GM12865 (cell line): ENCODE measurements around the gene DRC7.

Source experiments
- DNase-seq: peaks from one replicate; pipeline ENCODE4 v3.0.0; 2010; ENCODE audit warnings: low read depth
- H3K4me3 ChIP-seq: 2 replicates; pipeline ENCODE4 v1.5.1; 2011; ENCODE audit warnings: mild to moderate bottlenecking, low read depth, low read length, control low read depth
- CTCF ChIP-seq: IDR thresholded peaks from 2 replicates; pipeline ENCODE4 v1.5.1; 2011; ENCODE audit warnings: low read length, control low read depth, low read depth, inconsistent platforms; ENCODE audit not compliant: insufficient read depth; ENCODE audit errors: missing control alignments

Gene DRC7

GRCh38 chr16:57689762-57690558 is 4.6 kb upstream of the DRC7 start:
- TF ChIP-seq CTCF, result no peak
- H3K4me3 ChIP-seq, result no peak overlapping the region
- DNase-seq, result peak; percentile 80

- no peak for TF ChIP-seq CTCF
- DNase-seq, result no peak
- no peak overlapping the region for H3K4me3 ChIP-seq
Measured at GRCh38 chr16:57690782-57691471, 3.7 kb upstream of the DRC7 start.

GRCh38 chr16:57692636-57693035 is 2.0 kb upstream of the DRC7 start:
- no peak for TF ChIP-seq CTCF
- no peak for DNase-seq
- H3K4me3 ChIP-seq, result no peak overlapping the region

GRCh38 chr16:57693550-57693949 is 1.1 kb upstream of the DRC7 start:
- H3K4me3 ChIP-seq, result no peak overlapping the region
- TF ChIP-seq CTCF, result no peak
- no peak for DNase-seq

DNA sequence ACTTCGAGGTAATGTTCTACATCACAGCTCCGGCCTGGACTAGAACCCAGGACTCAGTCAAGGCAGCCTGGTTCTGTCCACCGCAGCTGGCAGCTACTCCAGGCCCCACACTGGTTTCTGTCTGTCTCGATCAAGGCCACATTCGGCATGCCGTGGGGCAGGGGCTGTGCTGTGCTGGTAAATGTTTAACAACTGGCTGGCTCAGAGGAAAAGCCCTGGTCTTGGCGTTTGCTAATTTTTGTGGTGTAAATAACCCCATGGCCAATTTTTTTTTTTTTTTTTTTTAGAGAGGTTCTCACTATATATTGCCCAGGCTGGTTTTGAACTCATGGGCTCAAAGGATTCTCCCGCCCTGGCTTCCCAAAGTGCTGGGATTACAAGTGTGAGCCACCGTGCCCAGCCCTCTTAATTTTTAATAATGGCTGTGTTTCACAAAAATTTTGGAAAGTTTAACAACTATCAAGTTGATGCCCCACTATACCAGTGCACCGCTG is 328 bp upstream of the DRC7 start:
- H3K4me3 ChIP-seq, result no peak overlapping the region
- DNase-seq, result no peak
- no peak for TF ChIP-seq CTCF

GRCh38 chr16:57695680-57696069 is 1.1 kb downstream of the DRC7 start:
- TF ChIP-seq CTCF, result no peak
- H3K4me3 ChIP-seq, result no peak overlapping the region
- no peak for DNase-seq
